ENCODE measurements around the gene HOXA11.

DNA sequence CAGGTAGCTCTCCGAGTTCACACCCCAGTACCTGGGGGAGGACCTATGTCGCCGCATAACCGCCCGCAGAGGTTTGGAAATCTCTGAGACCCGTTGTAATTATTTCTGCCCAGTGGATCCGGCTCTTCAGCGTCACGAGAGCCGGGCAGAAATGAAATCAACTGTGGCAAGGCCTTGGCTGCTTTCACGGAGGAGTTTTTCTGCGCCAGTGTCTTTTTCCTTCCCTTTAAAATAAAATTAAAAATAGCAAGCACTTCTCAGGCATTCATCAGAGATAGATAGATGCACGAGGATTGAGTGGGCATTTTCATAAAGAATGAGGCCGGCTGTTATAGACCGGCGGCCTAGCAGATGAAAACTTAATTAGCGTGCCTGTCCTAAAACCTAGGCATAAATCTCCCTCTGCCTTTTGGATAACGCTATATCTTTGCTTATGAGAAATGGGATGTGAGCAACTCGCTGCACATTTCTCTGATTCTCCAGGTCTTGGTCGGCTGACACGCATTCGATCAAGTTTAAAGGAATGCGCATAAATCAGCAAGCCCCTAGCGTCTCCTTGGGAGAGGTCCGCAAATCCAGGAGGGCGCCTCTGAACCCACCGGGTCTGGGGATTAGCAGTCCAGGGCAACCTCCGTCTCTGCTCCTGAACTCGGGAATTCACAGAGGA is 8.4 kb upstream of the HOXA11 start:
- TF ChIP-seq, protein P1, sequence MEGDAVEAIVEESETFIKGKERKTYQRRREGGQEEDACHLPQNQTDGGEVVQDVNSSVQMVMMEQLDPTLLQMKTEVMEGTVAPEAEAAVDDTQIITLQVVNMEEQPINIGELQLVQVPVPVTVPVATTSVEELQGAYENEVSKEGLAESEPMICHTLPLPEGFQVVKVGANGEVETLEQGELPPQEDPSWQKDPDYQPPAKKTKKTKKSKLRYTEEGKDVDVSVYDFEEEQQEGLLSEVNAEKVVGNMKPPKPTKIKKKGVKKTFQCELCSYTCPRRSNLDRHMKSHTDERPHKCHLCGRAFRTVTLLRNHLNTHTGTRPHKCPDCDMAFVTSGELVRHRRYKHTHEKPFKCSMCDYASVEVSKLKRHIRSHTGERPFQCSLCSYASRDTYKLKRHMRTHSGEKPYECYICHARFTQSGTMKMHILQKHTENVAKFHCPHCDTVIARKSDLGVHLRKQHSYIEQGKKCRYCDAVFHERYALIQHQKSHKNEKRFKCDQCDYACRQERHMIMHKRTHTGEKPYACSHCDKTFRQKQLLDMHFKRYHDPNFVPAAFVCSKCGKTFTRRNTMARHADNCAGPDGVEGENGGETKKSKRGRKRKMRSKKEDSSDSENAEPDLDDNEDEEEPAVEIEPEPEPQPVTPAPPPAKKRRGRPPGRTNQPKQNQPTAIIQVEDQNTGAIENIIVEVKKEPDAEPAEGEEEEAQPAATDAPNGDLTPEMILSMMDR (IDR thresholded peaks at IDR 0.05) = no peak
- TF ChIP-seq SMAD4 (CRISPR knock-in tag; IDR thresholded peaks at IDR 0.05) (no peak), FOXJ3 (CRISPR knock-in tag; IDR thresholded peaks at IDR 0.05; ENCODE audit: borderline replicate concordance) (no peak)

Measured in WTC11 (cell line).